ENCODE data around the gene EPHA3.

EPHA3 gene

DNA sequence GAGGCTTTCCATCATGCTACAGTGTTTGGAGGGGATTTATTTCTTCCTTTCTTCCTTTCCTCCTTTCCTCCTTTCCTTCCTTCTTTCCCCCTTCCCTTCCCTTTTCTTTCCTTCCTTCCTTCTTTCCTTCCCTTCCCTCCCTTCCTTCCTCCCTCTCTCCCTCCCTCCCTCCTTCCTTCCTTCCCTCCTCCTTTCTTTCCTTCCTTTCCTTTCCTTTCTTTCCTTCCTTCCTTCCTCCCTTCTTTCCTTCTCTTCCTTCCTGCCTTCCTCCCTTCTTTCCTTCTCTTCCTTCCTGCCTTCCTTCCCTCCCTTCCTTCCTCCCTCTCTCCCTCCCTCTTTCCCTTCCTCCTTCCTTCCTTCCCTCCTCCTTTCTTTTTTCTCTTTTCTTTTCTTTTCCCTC lies 127.2 kb downstream of the EPHA3 start:
- DNase-seq: no peak

DNA sequence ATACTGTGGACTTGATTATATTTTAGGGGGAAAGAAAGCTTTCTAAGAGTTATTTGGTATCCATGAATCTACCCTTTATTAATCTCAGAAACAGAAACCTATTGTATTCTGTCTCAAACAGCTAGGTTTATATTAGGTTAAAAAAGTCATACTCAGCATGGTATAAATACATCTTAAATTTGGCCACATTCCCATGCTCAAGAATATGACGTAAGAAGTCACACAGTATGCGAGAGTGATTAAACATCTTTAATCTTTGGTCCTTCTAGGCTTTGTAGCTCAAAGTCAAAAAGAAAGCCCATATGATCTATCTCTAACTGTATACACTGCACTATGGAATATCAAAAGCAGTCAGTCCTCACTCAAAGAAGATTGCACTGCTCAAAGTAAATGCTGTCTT lies 131.4 kb downstream of the EPHA3 start:
- DNase-seq: no peak

DNA sequence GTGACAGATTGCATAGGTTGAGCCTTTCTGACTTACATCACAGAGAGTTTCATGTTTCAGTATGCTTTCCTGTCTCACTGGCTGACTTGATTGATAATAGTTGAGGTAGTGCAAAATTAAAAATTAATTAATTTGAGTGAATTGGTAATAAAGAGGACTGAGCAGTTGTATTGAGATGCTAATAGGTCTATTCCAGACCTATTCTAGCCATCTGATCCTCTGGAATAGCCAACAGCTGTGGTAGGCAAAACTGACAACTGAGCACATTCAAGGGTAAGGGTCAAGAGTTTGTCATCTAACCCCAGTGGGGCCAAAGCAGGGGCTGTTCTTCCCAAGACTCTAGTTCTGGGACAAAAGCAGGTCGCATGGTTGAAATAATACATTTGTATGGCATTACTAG lies 132.4 kb downstream of the EPHA3 start:
- DNase-seq: no peak

DNA sequence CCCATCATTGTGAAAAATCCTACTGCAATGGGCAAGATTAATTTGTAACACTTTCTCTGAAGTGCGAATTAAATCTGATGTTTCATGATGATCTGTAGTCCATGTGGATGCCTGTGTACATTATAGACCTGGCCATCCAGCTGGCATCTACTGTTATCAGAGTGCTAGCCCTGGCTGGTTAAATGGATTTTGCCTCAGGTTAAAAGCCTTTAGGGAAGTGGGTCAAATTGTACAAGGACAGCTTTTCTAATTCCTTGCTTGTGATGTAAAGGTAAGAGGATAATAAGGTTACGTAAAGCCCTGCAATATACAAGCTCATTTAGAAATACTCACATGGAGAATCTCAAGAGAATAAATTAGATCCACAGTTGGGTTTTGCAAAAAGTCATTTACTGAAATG lies 138.2 kb downstream of the EPHA3 start:
- DNase-seq: no peak

DNA sequence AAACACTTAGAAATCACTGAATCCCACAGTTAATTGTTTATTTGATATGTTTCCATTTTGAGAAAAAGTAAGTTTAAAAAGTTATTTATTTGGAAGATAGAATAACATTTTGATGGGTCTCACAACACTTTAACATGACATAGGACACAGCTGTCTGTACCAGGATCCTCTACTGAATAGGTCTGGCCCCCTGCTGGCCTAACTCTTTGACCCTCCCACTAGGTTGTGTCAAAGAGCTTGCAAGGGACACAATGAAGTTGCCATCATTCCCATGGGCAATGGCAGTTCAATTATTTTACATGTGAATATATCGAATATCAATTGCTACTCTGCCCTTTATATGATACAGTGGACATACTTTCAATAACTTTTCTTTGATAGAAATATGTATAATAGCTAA lies 138.9 kb downstream of the EPHA3 start:
- no peak for DNase-seq

DNA sequence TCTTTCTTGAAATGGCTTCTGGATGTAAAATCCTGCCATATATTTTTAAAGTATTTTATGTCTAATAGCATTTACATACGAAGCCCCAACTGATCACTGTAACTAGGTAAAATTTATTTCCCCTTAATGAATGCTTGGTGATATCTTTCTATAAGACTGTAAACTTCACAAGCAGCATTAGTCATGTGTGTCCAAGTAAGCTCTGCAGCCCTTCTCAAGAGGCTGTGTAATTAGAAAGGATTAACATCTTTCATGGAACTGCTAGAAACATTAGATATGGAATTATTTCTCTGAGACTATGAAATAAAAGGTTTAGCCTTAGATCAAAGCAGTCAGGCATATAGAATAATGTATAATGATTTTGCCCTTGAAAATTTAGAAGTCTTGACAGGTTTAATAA lies 143.3 kb downstream of the EPHA3 start:
- DNase-seq: no peak

DNA sequence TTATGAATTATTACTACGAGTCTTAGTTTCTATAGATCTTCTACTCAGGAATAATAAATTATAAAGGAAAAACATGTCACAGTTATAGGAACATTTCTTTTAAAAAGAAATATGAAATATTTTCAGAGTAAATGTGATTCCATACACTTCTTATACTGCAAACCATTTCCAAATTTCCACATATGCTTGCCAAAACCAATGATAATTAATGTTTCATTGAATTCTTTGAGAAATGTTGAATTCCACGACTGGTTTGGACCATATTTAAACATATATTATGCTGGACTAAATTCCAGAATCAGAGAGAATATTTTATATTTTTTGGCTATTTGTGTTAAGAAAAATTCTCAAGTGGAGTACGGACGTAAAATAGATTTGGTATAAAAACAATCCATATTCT lies 144.6 kb downstream of the EPHA3 start:
- no peak for DNase-seq

DNA sequence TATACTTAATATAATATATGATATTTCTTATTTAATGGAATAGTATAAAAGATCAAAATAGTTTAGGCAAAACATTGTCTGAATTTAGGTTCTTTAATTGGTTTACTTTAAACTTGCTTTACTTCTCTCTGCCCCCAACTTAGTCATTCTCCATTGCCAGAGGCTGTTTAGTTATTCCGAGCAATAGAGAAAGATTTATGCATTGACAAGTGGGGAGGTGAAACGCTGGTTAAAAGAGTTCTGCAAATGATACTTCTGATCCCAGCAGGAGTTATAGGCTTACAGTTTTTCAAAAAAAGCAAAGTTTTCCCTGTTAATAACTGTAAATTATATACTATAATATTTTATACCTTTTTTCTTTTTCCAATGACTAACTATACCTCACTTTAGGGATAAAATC lies 145.4 kb downstream of the EPHA3 start:
- DNase-seq: no peak

DNA sequence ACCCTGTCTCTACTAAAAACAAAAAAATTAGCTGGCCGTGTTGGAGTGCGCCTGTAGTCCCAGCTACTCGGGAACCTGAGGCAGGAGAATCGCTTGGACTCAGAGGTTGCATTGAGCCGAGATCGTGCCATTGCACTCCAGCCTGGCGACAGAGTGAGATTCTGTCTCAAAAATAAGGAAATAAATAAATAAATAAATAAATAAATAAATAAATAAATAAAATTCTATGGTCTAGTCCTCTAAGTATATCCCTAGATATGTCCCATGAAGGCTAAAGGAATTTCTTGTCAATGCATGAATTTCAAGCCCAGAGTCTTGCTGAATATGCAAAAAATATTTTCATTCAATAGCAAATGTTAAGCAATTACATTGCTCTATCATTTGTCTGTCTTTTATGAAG lies 149.0 kb downstream of the EPHA3 start:
- DNase-seq: no peak

DNA sequence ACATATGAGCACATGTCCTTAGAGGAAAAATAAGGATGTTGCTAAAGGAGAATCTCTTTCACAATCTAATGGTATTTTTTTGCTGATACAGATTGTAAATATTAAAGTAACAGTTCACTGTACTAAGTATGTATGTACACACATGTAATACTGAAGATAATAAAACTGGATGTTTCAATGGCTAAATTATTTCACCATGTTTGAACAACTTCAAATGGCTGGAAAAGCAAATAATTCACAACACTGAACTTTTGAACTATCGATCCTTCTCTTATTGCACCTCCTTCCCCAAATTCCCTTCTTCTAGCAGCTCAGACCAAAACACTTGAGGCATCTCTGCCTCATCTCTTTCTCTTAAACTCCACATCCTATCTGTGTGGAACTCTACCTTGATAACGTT lies 149.5 kb downstream of the EPHA3 start:
- no peak for DNase-seq

DNA sequence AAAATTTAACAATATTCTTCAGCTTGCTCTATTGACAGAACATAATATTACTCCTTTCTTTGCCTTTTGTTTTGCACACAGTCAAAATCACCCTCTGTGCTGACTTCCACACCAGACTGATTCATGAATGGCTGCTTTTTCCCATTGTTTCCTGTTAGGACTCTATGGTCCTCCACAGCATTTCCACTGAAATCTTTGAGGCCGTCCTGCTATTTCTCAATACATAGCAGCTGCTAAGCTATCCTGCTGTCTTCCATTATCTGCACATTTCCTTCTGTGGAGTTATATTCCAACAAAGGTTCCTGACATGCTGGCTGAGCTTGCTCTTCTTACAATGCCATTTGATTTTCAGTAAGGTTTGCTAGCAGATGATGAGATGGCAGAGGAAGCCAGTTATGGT lies 153.3 kb downstream of the EPHA3 start:
- DNase-seq: no peak

DNA sequence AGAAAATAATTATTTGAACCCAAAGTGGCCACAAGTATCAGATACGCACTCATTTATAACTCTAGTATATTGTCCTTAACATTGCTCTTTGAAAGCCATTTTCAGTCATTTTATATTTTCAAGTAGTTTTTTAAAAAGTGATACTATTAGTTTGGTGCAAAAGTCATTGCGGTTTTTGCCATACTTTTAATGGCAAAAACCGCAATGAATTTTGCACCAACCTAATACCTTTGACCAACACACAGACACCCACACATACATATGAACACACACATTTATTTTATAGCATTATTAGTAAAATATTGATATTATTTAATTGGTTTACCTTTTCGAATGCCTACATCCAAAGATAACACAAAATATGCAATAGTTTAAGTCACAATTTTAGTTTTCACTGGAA lies 154.3 kb downstream of the EPHA3 start:
- DNase-seq: no peak

DNA sequence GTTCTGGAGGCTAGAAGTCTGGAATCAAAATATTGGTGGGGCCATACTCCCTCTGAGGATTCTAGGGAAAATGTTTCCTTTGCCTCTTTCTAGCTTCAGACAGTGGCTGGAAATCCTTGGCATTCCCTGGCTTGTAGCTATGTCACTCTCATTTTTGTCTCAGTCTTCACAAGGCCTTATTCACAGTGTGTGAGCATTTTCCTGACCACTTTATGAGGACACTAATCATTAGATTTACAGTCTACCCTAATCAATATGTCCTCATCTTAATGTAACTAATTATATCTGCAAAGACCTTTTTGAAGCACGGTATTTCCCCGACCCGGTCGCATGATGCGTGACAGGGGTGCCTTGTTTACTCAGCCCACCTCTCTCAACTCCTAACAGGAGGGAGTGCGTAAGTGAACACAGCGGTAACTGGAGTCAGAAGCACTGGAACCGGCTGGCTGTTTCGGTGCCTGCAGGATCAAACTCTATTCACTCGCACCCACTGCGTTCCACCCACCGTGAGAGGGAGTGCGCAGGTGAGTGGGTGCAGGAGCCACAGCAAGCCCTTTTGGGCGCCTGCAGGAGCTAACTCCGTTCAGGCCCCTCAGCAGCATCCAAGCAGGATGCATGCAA lies 155.0 kb downstream of the EPHA3 start:
- DNase-seq: no peak

DNA sequence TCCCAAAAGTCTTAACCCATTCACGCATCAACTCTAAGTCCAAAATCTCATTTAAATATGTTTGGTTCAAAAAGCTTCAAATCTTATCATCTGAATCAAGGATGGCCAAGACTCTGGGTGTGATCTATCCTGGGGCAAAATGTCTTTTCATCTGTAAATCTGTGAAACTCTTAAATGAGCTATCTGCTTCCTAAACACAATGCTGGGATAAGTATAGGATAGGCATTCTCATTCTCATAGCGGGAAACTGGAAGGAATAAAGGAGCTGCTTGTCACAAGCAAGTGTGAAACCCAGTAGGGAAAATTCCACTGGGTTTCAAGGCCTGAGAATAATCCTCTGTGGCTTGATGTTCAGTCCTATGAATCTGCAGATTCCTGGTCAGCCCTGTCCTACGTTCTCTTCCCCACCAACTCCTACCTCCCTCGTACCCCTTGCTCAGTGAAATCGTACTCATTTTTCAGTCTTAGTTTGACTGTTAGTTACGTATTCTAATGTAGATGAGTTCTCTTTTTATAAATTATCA lies 156.7 kb downstream of the EPHA3 start:
- DNase-seq: no peak

DNA sequence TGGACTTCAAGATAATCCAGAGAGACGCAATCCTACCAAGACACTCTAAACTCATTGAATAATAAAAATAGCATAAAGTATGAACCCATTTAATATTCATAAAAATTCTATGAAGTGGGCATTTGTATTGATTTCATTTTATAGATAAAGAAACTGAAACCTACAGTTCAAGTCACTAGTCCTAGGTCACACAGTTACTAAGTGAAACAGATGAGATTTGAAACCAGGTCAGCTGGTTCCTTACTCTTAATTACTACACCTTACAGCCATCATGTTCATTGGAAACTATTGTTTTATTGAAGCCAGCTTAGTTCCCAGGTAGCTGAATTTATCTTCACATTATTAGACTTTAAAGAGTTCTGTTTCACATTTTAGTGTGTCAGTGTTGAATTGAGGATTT lies 158.7 kb downstream of the EPHA3 start:
- no peak for DNase-seq

DNA sequence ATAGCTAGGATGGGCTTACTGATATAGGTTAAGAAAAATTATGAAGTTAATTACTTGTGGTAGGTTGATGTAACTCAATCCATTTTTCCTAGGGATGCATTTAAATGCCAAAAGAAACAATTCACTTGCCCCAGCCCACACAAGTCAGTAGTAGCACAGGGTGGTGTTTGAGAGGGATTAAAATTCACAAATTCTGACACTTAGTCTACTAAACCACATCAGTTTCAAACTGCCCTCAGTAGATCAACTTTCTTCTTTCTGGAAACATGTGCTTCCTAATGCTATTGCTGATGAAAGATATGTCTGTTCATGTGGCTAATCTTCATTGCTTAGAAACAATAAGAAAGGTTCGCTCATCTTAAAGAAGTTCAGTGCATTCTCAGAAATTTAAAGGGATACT lies 160.6 kb downstream of the EPHA3 start:
- DNase-seq: no peak

DNA sequence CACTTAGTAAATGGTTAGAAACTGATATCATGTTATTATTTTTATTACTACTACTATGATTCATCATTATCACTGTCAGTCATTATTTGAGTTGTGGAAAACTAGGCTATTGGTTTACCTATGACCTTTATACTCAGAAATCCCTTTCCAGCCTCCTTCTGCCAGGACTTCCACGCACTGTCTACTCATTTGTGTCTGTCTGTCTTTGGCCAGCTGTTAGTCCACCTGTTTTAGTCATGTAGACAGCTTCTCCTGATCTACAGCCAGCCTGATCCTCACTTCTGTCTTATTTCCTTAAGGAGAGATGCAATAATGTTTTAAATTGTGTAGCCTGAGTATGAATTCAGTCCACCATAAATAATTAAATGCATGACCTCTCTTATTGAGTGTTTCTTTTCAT lies 162.8 kb downstream of the EPHA3 start:
- no peak for DNase-seq

DNA sequence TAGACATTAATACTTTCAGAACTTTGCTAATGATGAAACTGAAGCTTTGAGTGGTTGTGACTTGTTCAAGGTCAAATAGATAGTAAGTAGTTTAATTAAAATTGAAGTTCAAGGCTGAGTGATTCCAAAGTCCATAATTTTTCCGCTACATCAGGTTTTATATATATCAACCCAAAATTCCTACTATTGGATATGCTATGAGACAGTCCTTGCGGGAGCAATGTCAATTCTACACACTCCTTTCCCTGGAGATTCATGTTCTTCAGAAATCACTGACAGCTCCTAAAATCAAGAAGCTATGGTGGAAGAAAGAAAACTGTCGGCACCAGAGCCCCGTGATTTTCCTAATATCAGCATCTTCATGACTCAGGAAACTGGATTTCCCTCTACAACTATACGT lies 167.6 kb downstream of the EPHA3 start:
- no peak for DNase-seq

DNA sequence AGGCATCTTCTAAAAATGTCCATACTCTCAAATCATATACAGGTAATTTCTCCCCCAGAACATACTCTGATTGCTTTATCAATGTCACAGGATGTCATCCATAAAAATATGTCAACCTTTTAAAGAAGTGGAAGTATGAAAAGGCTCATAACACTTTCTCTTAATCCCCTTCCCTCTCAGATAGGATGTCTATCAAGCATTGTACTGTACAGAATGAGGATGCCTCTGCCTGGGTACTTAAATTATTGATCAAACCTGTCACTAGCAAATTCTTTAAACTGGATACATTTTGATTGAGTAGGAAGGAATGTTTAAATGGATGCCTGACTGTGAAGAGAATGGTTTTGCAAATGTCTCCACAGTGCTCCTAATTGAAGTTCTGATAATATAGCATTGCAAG lies 168.7 kb downstream of the EPHA3 start:
- DNase-seq: no peak

DNA sequence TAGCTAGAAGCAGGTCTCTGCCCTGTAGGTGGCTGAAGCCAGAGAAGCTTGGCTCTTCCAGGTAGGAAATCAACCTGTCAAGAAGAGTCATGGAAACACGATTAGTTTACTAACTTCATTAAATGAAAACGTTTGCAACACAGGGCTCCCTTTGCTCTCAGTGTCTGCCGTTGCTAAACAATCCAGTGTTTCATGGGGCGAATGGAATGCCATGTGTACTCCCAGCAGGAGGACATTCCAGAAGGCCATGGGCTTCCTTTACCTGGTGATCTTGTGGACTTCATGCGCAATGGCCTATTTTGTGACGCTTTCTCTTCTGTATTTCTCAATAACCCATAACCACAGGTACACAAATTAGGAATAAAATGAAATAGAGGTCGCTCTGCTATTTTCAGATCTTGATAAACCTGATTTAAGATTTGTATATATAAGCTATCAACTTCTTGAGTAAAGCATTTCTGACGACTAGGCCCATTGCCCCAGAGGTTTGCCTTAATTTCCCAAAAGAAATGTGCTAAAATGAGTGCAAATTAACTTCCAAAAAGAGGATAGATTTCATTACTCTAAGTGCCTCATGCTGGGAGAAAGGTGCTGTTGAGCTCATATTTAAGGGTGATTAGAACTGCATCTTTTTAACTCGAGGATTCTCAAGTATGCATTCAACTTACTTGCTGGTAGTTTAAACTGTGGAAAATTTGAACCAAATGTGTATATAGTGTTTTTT lies 171.0 kb downstream of the EPHA3 start:
- no peak for DNase-seq

DNA sequence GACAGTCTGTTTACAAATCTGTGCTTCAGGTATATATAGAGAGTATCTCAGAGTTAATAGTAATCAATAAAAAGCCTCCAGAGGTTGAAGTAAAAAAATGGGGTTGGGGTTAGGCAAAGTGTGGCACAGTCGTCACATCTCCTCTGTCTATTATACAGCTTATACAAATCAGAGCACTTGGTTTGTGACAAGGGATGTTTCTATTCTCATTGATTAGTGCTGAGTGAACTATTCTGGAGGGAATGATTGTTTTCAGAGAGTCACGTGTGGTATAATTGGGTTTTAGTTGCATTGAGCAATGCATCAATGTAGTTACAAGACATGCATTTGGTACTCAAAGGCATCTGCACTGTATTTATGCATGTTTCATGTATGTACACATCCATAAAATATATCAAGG lies 172.9 kb downstream of the EPHA3 start:
- no peak for DNase-seq

DNA sequence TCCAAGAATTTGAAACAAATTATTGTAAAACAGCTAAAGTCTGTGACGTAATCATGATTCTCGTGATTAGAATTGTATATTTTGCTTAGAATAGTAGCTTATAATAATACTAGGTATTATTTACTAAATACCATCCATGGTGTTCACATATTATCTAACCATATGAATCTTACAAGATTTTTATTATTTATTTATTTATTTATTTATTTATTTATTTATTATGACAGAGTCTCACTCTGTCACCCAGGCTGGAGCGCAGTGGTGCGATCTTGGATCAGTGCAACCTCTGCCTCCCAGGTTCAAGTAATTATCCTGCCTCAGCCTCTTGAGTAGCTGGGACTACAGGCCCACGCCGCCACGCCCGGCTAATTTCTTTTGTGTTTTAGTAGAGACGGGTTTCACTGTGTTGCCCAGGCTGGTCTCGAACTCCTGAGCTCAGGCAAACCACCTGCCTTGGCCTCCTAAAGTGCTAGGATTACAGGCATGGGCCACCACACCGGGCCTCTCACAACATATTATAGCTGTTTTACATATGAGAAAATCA lies 173.5 kb downstream of the EPHA3 start:
- no peak for DNase-seq

DNA sequence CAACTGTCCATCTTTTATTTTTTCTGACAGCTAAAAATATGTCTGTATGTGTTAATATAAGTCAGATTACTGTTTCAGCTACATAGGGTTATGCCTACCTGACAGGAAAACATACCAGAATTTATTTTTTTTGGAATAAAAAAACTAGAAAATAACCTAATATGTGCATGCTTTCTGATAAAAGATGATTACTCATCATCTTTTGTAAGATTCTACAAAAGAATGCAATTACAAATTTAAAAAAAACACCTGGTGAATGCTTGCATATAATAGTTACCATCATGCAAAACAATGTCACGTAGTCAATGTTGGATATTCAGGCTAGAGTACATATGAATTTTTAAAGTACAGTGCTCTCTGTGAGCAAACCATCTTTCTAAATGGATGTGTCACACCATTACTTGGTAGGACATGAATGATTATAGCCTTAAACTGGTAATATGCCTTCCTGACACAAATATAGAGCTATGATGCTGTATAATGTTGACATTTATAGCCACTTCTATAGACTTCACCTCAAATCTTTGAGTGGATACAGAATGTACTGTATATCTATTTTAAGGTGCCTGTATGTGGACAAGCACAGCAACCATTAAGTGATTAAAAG lies 180.6 kb downstream of the EPHA3 start:
- DNase-seq: no peak

DNA sequence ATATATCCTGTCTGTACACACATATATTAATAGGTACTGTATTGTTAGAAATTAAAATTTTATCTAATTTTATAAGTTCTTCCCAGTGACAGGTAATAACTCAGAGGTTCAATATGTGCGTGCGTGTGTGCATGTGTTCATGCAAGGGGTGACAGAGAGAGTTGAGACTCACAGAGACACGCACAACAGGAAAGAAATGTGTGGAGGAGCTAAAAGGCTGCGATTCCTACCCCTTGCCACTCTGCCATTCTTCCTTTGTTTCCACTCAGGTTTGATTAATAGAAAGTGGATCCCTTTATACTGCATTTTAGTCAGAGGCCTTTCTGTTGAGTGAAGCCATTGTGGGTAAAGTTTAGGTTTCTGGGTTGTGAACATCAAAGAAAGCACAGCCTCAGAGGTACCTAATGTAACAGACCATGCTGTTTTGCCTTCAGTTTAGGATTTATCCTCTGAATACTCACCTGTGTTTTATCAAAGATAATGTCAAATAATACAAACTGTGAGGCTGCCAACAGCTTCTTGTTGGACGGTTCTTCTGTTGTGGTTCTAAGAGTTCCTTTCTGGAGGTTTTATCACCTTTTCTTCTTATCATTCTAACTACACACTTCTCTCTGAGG lies 182.3 kb downstream of the EPHA3 start:
- no peak for DNase-seq
